Fibroblast of pulmonary artery (primary cell): Measurements from ENCODE around the gene UGT2B10.
"Not testable (repeated sequence)": the region's sequence is repeated elsewhere in the genome, so short reads cannot be mapped to it uniquely, and the experiment has no call there.

Experiments
- DNase-seq: peaks from one replicate; pipeline ENCODE4 v3.0.0-alpha.2; 2010; ENCODE audit warnings: low read depth
- H3K4me3 ChIP-seq: replicated peaks from 2 replicates; pipeline ENCODE4 v1.5.1; 2011; ENCODE audit warnings: low read depth, mild to moderate bottlenecking, control low read depth, low read length, moderate library complexity
- TF ChIP-seq, protein P1 (sequence below): IDR thresholded peaks from 2 replicates; pipeline ENCODE4 v1.5.1; 2011; ENCODE audit warnings: mild to moderate bottlenecking, control low read depth, low read length, inconsistent platforms; ENCODE audit errors: missing control alignments

Gene UGT2B10

DNA sequence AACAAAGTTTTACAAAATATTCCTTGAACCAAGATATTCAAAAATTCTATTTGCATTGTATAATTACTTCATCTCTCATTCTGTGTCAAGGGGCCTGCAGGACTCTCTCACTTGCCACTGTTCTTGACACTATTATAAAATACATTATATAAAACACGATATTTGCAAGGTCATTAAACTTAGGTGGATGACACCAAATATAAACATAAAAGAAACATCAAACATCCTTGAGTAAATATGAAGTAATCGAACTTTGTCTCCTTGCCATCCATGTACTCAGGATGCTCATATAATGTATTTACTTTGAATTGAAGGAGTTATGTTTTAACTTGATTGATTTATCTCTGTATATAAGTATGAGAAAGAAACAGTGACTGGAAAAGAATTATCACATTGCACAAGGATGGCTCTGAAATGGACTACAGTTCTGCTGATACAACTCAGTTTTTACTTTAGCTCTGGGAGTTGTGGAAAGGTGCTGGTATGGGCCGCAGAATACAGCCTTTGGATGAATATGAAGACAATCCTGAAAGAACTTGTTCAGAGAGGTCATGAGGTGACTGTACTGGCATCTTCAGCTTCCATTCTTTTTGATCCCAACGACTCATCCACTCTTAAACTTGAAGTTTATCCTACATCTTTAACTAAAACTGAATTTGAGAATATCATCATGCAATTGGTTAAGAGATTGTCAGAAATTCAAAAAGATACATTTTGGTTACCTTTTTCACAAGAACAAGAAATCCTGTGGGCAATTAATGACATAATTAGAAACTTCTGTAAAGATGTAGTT is at the start of gene UGT2B10:
Gene UGT2B10, plus strand, starts transcription at position 378 of the 793 bp plus-strand sequence. Its CDS starts 26 bp downstream, at position 404.
- not testable (repeated sequence) for H3K4me3 ChIP-seq, DNase-seq

DNA sequence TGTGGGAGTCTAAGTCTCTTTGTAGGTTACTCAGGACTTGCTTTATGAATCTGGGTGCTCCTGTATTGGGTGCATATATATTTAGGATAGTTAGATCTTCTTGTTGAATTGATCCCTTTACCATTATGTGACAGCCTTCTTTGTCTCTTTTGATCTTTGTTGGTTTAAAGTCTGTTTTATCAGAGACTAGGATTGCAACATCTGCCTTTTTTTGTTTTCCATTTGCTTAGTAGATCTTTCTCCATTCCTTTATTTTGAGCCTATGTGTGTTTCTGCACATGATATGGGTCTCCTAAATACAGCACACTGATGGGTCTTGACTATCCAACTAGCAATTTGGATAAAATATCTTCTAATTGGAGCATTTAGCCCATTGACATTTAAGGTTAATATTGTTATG is 44.0 kb upstream of the UGT2B10 start:
- not testable (repeated sequence) for H3K4me3 ChIP-seq, DNase-seq

DNA sequence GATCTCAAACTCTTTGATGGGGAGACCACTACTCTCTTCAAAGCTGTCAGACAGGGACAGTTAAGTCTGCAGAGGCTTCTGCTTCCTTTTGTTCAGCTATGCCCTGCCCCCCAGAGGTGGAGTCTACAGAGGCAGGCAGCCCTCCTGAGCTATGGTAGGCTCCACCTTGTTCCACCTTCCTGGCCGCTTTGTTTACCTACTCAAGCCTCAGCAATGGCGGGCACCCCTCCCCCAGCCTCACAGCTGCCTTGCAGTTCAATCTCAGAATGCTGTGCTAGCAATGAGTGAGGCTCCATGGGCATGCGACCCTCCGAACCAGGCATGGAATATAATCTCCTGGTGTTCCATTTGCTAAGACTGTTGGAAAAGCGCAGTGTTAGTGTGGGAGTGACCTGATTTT is 42.1 kb upstream of the UGT2B10 start:
- no peak overlapping the region for H3K4me3 ChIP-seq
- no peak for DNase-seq
- TF ChIP-seq, protein P1, sequence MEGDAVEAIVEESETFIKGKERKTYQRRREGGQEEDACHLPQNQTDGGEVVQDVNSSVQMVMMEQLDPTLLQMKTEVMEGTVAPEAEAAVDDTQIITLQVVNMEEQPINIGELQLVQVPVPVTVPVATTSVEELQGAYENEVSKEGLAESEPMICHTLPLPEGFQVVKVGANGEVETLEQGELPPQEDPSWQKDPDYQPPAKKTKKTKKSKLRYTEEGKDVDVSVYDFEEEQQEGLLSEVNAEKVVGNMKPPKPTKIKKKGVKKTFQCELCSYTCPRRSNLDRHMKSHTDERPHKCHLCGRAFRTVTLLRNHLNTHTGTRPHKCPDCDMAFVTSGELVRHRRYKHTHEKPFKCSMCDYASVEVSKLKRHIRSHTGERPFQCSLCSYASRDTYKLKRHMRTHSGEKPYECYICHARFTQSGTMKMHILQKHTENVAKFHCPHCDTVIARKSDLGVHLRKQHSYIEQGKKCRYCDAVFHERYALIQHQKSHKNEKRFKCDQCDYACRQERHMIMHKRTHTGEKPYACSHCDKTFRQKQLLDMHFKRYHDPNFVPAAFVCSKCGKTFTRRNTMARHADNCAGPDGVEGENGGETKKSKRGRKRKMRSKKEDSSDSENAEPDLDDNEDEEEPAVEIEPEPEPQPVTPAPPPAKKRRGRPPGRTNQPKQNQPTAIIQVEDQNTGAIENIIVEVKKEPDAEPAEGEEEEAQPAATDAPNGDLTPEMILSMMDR: no peak

DNA sequence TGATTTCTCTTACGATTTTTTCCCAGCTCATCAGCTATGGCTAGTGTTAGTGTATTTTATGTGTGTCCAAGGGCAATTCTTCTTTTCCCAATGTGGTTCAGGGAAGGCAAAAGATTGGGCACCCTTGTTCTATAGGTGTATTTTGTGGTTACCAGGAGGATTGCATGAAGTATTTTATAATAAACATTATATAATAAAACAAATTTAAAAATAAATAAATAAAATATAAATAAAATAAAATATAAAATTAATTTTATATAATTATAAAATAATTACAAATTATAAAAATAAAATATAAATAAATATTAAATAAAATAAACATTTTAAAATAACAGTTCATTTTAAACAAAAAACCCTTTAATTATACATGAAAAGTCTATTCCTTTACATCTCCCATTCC is 35.6 kb upstream of the UGT2B10 start:
- DNase-seq: no peak
- no peak overlapping the region for H3K4me3 ChIP-seq
- TF ChIP-seq, protein P1: no peak

DNA sequence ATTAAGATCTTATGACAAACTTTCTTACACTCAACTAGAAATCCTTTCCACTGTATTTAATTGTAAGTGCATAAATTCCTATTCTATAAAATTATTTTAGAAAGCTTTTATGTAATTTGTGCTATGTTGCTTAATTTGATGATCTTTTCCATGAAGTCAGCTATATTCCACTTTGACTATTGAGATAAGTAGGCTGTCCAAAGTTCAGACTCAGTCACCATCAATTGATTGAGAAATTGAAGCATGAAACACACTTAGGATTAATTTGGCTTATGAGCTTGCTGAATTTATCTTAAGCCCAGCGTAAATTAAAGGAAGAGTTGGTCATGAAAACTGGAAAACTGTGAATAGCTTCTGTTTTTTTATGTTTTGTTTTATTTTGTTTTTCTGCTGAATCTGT is 18.7 kb upstream of the UGT2B10 start:
- DNase-seq: no peak
- H3K4me3 ChIP-seq: no peak overlapping the region
- TF ChIP-seq, protein P1: no peak

DNA sequence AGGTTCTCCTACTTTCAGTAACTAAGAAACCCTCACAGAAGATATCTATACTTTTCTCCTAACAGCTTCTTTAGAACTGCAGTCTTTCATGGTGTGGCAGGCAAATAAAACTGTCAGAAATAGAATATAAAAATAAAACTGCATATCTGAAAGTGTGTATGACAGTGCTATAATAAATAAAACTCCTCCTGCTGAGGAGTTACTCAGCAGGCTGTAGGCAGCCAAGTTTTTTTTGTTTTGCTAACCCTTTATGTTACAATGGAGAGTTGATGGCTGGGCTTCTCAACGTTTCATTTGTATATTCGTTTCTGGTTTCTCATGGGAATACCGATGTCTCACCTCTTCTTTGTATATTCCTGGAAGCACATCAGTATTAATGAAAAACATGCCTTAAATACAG is 18.2 kb upstream of the UGT2B10 start:
- no peak overlapping the region for H3K4me3 ChIP-seq
- TF ChIP-seq, protein P1: no peak
- DNase-seq: no peak

DNA sequence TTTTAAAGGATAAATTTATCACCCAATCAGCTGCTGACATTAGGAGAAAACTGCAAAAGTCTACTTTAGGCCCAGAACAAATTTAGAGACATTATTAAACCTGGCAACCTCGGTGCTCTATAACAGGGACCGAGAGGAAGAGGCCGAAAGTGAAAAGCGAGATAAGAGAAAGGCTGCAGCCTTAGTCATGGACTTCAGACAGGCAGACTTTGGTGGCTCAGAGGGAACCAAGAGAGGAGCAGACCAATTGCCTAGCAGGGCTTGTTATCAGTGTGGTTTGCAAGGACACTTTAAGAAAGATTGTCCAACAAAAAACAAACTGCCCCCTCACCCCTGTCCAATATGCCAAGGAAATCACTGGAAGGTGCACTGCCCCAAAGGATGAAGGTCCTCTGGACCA is 12.8 kb upstream of the UGT2B10 start:
- no peak for DNase-seq
- no peak overlapping the region for H3K4me3 ChIP-seq
- TF ChIP-seq, protein P1: no peak

DNA sequence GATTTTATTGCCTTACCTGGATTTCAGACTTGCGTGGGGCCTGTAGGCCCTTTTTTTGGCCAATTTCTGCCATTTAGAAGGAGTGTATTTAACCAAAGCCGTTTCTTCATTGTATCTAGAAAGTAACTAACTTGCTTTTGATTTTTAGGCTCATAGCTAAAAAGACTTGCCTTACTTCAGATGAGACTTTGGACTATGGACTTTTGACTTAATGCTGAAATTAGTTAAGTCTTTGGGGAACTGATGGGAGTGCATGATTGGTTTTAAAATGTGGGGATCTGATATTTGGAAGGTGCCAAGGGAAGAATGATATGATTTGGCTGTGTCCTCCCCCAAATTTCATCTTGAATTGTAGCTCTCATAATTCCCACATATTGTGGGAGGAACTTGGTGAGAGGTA is 7.7 kb upstream of the UGT2B10 start:
- TF ChIP-seq, protein P1: no peak

More for the DNA sequence above, 7.7 kb upstream of the UGT2B10 start:
- no peak for DNase-seq
- H3K4me3 ChIP-seq: no peak overlapping the region
